Tongue (tissue), 2 donors: ENCODE results near the gene CCDC121. TPM values are rescaled to one million over a fixed set of nuclear protein-coding genes. Genes with fewer than 3 reads are reported as not detected.

ENCODE experiments used
- DNase-seq: peaks from one replicate; pipeline ENCODE4 v3.0.0-alpha.2; 2015
- total RNA-seq: library from RNA; depleted of rRNA; stranded (reverse); fragments of >200 nt; gene quantifications from one replicate; pipeline ENCODE4 v1.2.3, GENCODE V29; 2014

Gene CCDC121, protein sequence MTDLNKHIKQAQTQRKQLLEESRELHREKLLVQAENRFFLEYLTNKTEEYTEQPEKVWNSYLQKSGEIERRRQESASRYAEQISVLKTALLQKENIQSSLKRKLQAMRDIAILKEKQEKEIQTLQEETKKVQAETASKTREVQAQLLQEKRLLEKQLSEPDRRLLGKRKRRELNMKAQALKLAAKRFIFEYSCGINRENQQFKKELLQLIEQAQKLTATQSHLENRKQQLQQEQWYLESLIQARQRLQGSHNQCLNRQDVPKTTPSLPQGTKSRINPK
- total RNA-seq = 5.7 TPM

DNA sequence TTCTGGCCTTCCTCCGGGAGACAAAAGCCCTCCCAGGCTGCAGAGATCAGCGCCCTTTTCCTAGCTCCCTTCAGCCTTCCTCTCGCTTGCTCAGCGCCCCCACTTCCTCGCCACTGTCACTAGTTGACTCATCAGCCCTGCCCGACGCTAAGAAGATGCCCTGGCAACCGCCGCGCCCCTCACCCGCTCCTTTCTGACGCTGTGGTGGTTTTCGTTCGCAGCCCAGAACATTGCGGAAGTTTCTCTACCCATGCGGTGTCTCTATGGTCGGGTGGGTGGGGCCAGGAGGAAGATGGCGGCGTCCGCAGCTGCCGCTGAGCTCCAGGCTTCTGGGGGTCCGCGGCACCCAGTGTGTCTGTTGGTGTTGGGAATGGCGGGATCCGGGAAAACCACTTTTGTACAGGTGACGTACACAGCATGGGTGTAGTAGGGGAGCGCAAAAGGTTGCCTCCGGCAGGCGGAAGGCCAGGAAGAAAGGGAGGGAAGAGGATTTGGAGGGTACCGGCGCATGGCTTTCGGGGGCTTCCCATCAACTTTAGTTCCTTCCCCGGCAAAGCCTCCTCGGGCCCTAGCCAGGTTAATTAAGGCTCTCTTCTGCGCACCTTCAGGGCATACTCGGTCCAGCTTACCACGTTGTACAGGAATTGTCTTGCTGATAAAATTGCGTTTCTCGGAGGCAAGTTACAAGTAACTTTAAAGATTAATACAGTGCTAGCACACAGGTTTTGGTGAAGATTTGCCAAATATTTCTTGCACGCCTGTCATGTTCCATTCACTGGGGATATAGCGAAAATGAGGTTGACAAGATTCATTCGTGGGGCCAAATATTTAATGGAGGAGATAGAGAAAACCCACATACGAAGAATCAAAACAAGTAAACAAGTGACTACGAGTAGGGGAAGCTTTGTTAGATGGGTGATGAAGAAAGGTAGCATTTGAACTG, at the start of gene CCDC121, which contains the start of gene GPN1:
TSS of gene CCDC121 (minus strand) at position 246 of the 943 bp plus-strand sequence. CDS start 1,213 bp downstream, outside the sequence.
TSS of gene GPN1 (plus strand) at position 284 of the 943 bp plus-strand sequence. CDS start at position 293, 9 bp downstream.
- peak; percentile 92 for DNase-seq

DNA sequence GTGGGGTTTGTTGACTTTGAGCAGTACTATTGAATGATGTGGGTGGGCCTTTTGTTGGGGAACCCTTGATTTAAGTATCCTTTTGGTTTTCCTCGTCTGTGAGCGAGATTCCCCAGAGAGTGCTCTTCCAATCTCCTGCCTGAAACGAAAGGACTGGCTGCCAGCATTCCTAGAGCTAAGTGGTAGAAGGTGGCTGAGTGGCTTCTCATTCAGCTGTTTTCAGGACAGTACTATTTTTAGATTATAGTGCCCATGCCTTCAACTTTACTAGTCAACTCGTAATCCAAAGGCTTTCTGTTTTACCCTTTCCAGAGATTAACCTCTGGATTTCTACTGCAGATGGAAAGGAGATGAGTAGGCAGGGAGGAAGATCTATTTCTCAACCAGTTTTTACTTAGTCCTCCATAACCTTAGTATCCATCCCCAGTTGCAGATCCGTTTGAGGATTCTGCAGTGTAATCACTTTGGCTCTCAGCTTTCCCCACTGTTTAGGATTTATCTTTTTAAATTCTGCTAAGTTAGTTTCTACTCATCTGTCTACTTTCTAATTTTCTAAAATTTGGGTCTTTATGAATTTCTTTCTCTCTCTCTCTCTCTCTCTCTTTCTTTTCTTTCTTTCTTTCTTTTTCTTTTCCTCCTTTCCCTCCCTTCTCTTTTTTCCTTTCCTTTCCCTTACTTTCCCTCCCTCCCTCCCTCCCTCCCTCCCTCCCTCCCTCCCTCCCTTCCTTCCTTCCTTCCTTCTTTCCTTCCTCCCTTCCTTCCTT, 44.1 kb upstream of the CCDC121 start:
- peak; percentile 36 for DNase-seq

GRCh38 chr2:27671235-27671634, 42.4 kb upstream of the CCDC121 start:
- no peak for DNase-seq

DNA sequence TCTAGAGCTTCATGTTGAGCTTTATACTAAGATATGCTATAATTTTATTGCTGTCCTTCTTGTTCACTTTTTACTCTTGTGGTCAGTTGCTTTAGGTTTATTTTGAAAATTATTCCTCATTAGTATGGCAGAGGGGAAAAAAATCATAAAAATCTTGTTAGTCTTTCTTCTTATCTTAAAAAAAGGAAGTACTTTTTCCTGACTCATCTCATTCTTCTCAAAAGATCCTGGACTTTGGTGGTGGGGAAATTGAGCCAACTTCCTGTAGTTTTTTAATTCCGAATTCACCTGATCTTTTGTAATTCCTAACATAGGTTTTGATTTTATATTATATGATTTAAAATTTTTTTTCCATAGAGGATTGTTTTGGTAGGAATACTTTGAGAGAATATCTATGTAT, 38.6 kb upstream of the CCDC121 start:
- no peak for DNase-seq

DNA sequence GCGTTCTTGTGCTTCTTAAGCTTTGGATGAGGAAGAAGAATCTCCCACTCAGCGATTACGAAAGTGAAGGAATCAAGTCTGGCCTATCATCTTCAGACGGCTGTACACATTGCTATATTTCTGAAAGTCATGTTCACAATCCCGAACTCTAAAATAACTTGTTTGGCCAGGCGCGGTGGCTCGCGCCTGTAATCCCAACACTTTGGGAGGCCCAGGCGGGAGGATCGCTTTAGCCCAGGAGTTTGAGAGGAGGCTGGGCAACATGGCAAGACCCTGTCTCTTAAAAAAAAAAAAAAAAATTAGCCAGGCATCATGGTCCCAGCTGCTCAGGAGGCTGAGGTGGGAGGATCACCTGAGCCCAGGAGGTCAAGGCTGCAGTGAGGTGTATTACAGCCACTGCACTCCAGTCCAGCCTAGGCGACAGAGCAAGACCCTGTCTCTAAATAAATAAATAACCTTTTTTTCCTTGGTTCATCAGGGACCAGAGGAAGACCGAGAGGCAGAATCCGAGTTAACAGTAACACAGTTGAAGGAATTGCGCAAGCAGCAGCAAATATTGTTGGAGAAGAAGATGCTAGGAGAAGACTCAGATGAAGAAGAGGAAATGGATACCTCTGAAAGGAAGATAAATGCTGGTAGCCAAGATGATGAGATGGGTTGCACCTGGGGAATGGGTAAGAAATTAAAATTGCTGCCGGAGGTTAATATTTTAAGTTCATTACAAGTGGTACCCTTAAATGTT, 36.0 kb upstream of the CCDC121 start:
- DNase-seq = no peak

- no peak for DNase-seq
These were observed 35.4 kb upstream of the CCDC121 start for GRCh38 chr2:27664154-27664574.

GRCh38 chr2:27663285-27664153, 34.7 kb upstream of the CCDC121 start, which contains the start of the genes SLC4A1AP and SUPT7L:
Gene SLC4A1AP, plus strand, starts transcription at chr2:27663889. Its CDS starts 26 bp downstream, at chr2:27663915.
Gene SUPT7L, minus strand, starts transcription at chr2:27663614. Its CDS starts 1,422 bp downstream, at chr2:27662192.
- peak; percentile 91 for DNase-seq

DNA sequence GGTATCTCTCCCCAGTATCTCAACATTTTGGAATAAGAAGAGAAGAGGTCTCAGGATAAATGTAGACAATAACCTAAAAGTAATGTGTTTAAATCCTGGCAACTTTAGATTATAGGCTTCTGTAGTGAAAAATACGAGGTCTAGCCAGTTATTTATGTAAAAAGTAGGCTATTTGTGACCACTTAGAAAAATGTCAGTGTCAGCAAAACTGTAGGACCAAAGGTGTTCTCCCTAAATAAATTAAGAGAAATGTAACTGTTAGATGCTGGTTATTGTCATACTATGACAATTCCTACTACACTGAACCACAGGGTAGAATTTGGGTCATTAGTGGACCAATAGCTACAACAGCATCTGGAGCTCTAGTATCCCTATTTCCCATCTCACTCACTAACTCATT, 32.6 kb upstream of the CCDC121 start:
- no peak for DNase-seq

- no peak for DNase-seq
These were observed 26.5 kb upstream of the CCDC121 start for GRCh38 chr2:27655155-27655951.

- DNase-seq = no peak
These were observed 24.6 kb upstream of the CCDC121 start for GRCh38 chr2:27653397-27653796.

GRCh38 chr2:27652790-27653189, 24.0 kb upstream of the CCDC121 start:
- DNase-seq = no peak

GRCh38 chr2:27652341-27652740, 23.5 kb upstream of the CCDC121 start:
- no peak for DNase-seq

GRCh38 chr2:27651056-27651455, 22.2 kb upstream of the CCDC121 start:
- no peak for DNase-seq

GRCh38 chr2:27647737-27648136, 18.9 kb upstream of the CCDC121 start:
- no peak for DNase-seq

DNA sequence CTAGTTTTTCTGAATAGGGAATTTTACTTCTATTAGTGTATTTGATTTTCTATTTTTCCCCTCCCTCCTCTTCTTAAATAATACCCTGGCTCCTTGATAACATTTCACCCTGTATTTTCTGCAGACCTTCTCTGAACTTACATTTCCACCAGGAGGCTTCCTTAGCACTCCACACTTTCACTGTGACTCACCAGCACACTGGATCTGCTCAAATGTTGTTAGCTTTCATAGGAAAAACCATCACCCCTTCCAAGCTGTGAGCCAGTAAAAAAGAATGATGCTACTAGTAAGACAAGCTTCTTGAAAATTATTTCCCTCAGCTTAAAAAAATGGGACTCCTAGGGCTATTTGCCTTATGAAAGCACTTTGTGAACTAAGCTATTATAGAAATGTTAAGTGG, 18.5 kb upstream of the CCDC121 start:
- no peak for DNase-seq

DNA sequence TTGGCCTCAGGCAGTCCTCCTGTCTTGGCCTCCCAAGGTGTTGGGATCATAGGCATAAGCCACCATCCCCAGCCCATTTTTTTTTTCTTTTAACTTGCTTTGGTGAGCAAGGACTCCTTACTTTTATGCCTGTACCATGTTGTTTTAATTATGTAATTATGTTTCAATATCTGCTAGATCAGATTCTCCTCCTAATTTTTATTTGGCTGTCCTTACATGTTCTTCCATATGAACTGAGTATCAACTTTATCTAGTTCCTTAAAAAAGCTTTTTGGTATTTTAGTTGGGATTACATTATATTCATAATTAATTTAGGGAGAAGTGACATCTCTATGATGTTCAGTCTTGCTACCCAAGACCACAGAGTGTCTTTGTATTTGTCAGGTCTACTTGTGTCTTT, 16.4 kb upstream of the CCDC121 start:
- no peak for DNase-seq

DNA sequence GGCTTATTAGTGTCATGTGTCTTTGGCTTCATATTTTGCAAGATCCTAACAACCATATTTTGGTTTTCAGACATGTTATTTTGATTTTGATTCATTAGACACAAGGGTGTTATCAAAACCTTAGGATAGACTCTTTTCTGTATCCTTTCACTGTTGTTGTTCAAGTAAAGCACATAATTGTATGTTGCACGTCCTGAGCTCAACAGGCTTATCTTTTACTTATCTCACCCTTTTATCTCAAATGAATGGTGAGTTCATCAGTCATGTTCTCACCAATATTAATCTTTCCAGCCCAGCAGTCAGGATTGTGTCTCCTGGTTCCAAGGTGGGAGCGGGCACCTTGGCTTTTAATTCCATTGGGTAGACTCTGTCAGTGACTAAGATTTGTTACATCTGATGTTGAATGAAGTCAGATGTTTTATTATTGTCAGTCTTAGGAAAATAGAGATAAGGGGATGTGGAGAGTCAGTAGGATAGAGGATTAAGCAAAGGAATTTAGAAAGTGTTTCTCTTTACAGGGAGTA, 12.0 kb upstream of the CCDC121 start:
- no peak for DNase-seq

DNA sequence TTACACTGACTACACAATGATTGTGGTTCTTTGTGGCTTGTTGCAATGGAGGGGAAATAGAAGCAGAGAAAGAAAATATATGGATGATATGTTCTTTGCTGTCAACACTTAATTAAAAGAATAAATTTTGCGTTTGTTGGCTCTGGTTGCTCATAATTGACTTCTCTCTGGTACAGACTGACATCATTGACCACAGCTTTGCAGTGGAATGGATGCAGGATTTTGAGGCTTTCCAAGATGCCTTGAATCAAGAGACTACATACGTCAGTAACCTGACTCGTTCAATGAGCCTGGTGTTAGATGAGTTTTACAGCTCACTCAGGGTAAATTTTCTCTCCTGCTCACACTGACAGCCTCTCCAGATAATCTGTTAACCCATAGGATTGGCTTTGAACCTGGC, 9.9 kb upstream of the CCDC121 start:
- no peak for DNase-seq

- DNase-seq = no peak
These were observed 9.3 kb upstream of the CCDC121 start for GRCh38 chr2:27638037-27638637.
